ENCODE measurements around the gene GALNT9.
"Not testable (repeated sequence)": the region's sequence is repeated elsewhere in the genome, so short reads cannot be mapped to it uniquely, and the experiment has no call there.

GALNT9 gene

GRCh38 chr12:132152411-132152821 lies 177.0 kb downstream of the GALNT9 start:
- in situ Hi-C loops (cut with HindIII; ENCODE audit: low sequenced_read_pairs), result no loop called here
- no peak overlapping the region for H3K4me3 ChIP-seq (ENCODE audit: low read depth, low read length)
- DNase-seq (ENCODE audit: low read depth), result no peak
- no peak for TF ChIP-seq CTCF (IDR thresholded peaks at IDR 0.05; ENCODE audit: low read depth, low read length, missing control alignments)

GRCh38 chr12:132151766-132152410 lies 177.5 kb downstream of the GALNT9 start:
- in situ Hi-C loops (cut with HindIII; ENCODE audit: low sequenced_read_pairs), result no loop called here
- DNase-seq (ENCODE audit: low read depth), result no peak

GRCh38 chr12:132151145-132151765 lies 178.1 kb downstream of the GALNT9 start:
- in situ Hi-C loops (cut with HindIII; ENCODE audit: low sequenced_read_pairs), result no loop called here
- H3K4me3 ChIP-seq (ENCODE audit: low read depth, low read length), result no peak overlapping the region
- no peak for TF ChIP-seq CTCF (IDR thresholded peaks at IDR 0.05; ENCODE audit: low read depth, low read length, missing control alignments)
- no peak for DNase-seq (ENCODE audit: low read depth)

More at GRCh38 chr12:132151766-132152410, 177.5 kb downstream of the GALNT9 start:
- TF ChIP-seq CTCF (IDR thresholded peaks at IDR 0.05; ENCODE audit: low read depth, low read length, missing control alignments), result no peak
- H3K4me3 ChIP-seq (ENCODE audit: low read depth, low read length), result no peak overlapping the region

GRCh38 chr12:132150780-132151144 lies 178.6 kb downstream of the GALNT9 start:
- DNase-seq (ENCODE audit: low read depth), result no peak
- no peak overlapping the region for H3K4me3 ChIP-seq (ENCODE audit: low read depth, low read length)
- no peak for TF ChIP-seq CTCF (IDR thresholded peaks at IDR 0.05; ENCODE audit: low read depth, low read length, missing control alignments)
- in situ Hi-C loops (cut with HindIII; ENCODE audit: low sequenced_read_pairs), result no loop called here

- in situ Hi-C loops (cut with HindIII; ENCODE audit: low sequenced_read_pairs); DNase-seq (ENCODE audit: low read depth); H3K4me3 ChIP-seq (ENCODE audit: low read depth, low read length): not testable (repeated sequence)
These were observed 179.9 kb downstream of the GALNT9 start for GRCh38 chr12:132149526-132149925.

GRCh38 chr12:132148368-132149045 lies 180.9 kb downstream of the GALNT9 start:
- DNase-seq (ENCODE audit: low read depth), result no peak
- TF ChIP-seq CTCF (IDR thresholded peaks at IDR 0.05; ENCODE audit: low read depth, low read length, missing control alignments), result no peak
- in situ Hi-C loops (cut with HindIII; ENCODE audit: low sequenced_read_pairs), result no loop called here
- no peak overlapping the region for H3K4me3 ChIP-seq (ENCODE audit: low read depth, low read length)
